GM12878 (cell line): ENCODE data around the gene HERC6. TPM values are rescaled to one million over a fixed set of nuclear protein-coding genes. Genes with fewer than 3 reads are reported as not detected.

ENCODE experiments used
- ATAC-seq: fragments of 200-7000 bp; cut with Tn5 transposase; 3 replicates; pipeline ENCODE4 v1.9.1; 2020; ENCODE audit warnings: mild to moderate bottlenecking, moderate library complexity
- BruUV-seq: library from RNA; stranded (reverse); fragments of 400-500 nt; replicated peaks from 2 replicates; lab custom pipeline; 2021; lab: Mats Ljungman, UMichigan
- CTCF ChIA-PET: fragments of 300-600 bp; sonication (Branson Sonifier 250); formaldehyde crosslinking; extraction: SDS; loops from one replicate; lab custom pipeline; 2021; ENCODE audit warnings: inconsistent platforms; lab: Yijun Ruan, JAX
- POLR2A ChIA-PET: fragments of 350-600 bp; formaldehyde crosslinking; extraction: SDS; loops from one replicate; lab custom pipeline; 2021; ENCODE audit warnings: inconsistent platforms; lab: Charles Lee
- RAD21 ChIA-PET: fragments of 300-600 bp; sonication (Branson Sonifier 250); formaldehyde crosslinking; loops from one replicate; lab custom pipeline; 2023; ENCODE audit warnings: antibody characterized with exemption; ENCODE audit not compliant: unreplicated experiment; lab: Charles Lee
- SMC1A ChIA-PET: fragments of 300-600 bp; sonication (Branson Sonifier 250); formaldehyde crosslinking; loops from one replicate; lab custom pipeline; 2023; ENCODE audit not compliant: unreplicated experiment, uncharacterized antibody; lab: Charles Lee
- DNase-seq: peaks from one replicate; pipeline ENCODE4 v3.0.0-alpha.2; 2011; ENCODE audit warnings: low read depth, low spot score
- FAIRE-seq: peaks from 3 replicates; lab custom pipeline; 2011; peaks lifted over from hg19 to GRCh38; lab: Jason Lieb, UNC
- H2AFZ ChIP-seq: 2 replicates; pipeline ENCODE4 v1.6.0; 2011; ENCODE audit warnings: low read depth, low read length, control low read depth; ENCODE audit not compliant: control insufficient read depth
- H3K27ac ChIP-seq: 2 replicates; pipeline ENCODE4 v1.5.1; 2011; ENCODE audit warnings: control low read depth; ENCODE audit not compliant: control insufficient read depth, insufficient read depth
- H3K27me3 ChIP-seq, 2 experiments: replicated peaks in 1 of 2; 2 replicates each; pipeline versions ENCODE4 v1.6.0 to v1.6.1; 2011; ENCODE audit warnings: low read length in 1 of 2; ENCODE audit not compliant: control insufficient read depth in 2 of 2, insufficient read depth in 2 of 2
- H3K36me3 ChIP-seq, 2 experiments: 2 replicates each; pipeline ENCODE4 v1.5.1; 2011; ENCODE audit warnings: low read length in 1 of 2; ENCODE audit not compliant: control insufficient read depth in 2 of 2, insufficient read depth in 2 of 2
- H3K4me1 ChIP-seq: 2 replicates; pipeline ENCODE4 v1.6.1; 2011; ENCODE audit warnings: mild to moderate bottlenecking, low read length, moderate library complexity, mixed read lengths; ENCODE audit not compliant: control insufficient read depth, insufficient read depth
- H3K4me2 ChIP-seq: 2 replicates; pipeline ENCODE4 v1.6.0; 2011; ENCODE audit warnings: control low read depth; ENCODE audit not compliant: control insufficient read depth, insufficient read depth
- H3K4me3 ChIP-seq: fragments of 200-600 bp; sonication (generic); 2 replicates; pipeline ENCODE4 v1.5.1; 2016
- H3K79me2 ChIP-seq: 2 replicates; pipeline ENCODE4 v1.6.0; 2011; ENCODE audit warnings: low read length; ENCODE audit not compliant: control insufficient read depth, insufficient read depth
- H3K9ac ChIP-seq: 2 replicates; pipeline ENCODE4 v1.8.0; 2011; ENCODE audit warnings: low read length, control low read depth, mixed read lengths; ENCODE audit not compliant: control insufficient read depth, insufficient read depth
- H3K9me3 ChIP-seq: replicated peaks from 3 replicates; pipeline ENCODE4 v1.5.1; 2011; ENCODE audit warnings: mild to moderate bottlenecking, low read length; ENCODE audit not compliant: control insufficient read depth, insufficient read depth
- H4K20me1 ChIP-seq: 2 replicates; pipeline ENCODE4 v1.6.0; 2011; ENCODE audit not compliant: control insufficient read depth, insufficient read depth
- E2F4 ChIP-seq: IDR thresholded peaks from 2 replicates; pipeline ENCODE4 v1.6.1; 2012; ENCODE audit warnings: low read depth, low read length, improper control_type of control experiment
- IKZF1 ChIP-seq: fragments of 450-650 bp; conservative IDR thresholded peaks from 2 replicates; pipeline ENCODE4 v1.6.1; 2017; ENCODE audit warnings: antibody characterized with exemption, mild to moderate bottlenecking
- LARP7 ChIP-seq: fragments of 450-650 bp; IDR thresholded peaks from 2 replicates; pipeline ENCODE4 v1.6.1; 2017; ENCODE audit warnings: mild to moderate bottlenecking
- MXI1 ChIP-seq: fragments of 150-350 bp; IDR thresholded peaks from 2 replicates; pipeline ENCODE4 v1.6.1; 2011; ENCODE audit warnings: low read depth, mild to moderate bottlenecking, inconsistent platforms, low read length, improper control_type of control experiment
- NBN ChIP-seq: fragments of 450-650 bp; IDR thresholded peaks from 2 replicates; pipeline ENCODE4 v1.6.1; 2016
- NR2C2 ChIP-seq: IDR thresholded peaks from 2 replicates; pipeline ENCODE4 v1.6.1; 2011; ENCODE audit warnings: borderline replicate concordance, low read depth; ENCODE audit not compliant: control insufficient read depth, insufficient read length
- RB1 ChIP-seq: fragments of 450-650 bp; formaldehyde crosslinking; IDR thresholded peaks from 2 replicates; pipeline ENCODE4 v1.6.1; 2017; ENCODE audit warnings: mild to moderate bottlenecking, borderline replicate concordance
- SIX5 ChIP-seq: IDR thresholded peaks from 2 replicates; pipeline ENCODE4 v1.6.1; 2011; ENCODE audit warnings: mild to moderate bottlenecking, low read depth, low read length, moderate library complexity; ENCODE audit not compliant: severe bottlenecking
- ZBED1 ChIP-seq: IDR thresholded peaks from 2 replicates; pipeline ENCODE4 v1.6.1; 2016; ENCODE audit warnings: borderline replicate concordance
- ZNF217 ChIP-seq: fragments of 450-650 bp; IDR thresholded peaks from 2 replicates; pipeline ENCODE4 v1.6.1; 2017; ENCODE audit warnings: antibody characterized with exemption, mild to moderate bottlenecking
- ZNF592 ChIP-seq: fragments of 450-650 bp; IDR thresholded peaks from 2 replicates; pipeline ENCODE4 v1.6.1; 2017; ENCODE audit warnings: mild to moderate bottlenecking, moderate library complexity
- WGBS: methylation state at CpG from one replicate; pipeline ENCODE4 v1.1.6; 2016; ENCODE audit warnings: low lambda C conversion rate; ENCODE audit not compliant: insufficient replicate concordance, insufficient coverage; ENCODE audit errors: missing lambda C conversion rate; 5-methylcytosine and 5-hydroxymethylcytosine counted together
- in situ Hi-C: fragments of 300-500 bp; cut with MboI; formaldehyde crosslinking; loops from 9 replicates; pipeline ENCODE4 v1.14.3; 2018; ENCODE audit warnings: mixed read lengths
- intact Hi-C: fragments of 100-400 bp; cut with micrococcal nuclease; formaldehyde crosslinking; loops from one replicate; pipeline ENCODE4 v1.14.2; 2022; ENCODE audit not compliant: unreplicated experiment
- polyA plus RNA-seq, 11 experiments: library from polyadenylated mRNA; depleted of rRNA in 4 of 11; unstranded in 6 of 11; stranded (reverse) in 5 of 11; fragments of >200 nt; fragmentation: Nextera tagmentation in 4 of 11; fragmentation: Illumina TruSeq in 1 of 11; extraction: Ambion mirVana in 4 of 11; extraction: Trizol in 1 of 11; gene quantifications; 1 replicate in 1 of 11; 2 replicates in 10 of 11; pipeline versions ENCODE4 v1.2.1 to v1.2.3, GENCODE V29; 2011 to 2016; ENCODE audit warnings: inconsistent platforms in 2 of 11, missing spikeins in 2 of 11, low read depth in 1 of 11
- total RNA-seq, 4 experiments: library from RNA; depleted of rRNA in 3 of 4; stranded (reverse); fragments of >200 nt in 3 of 4; fragmentation: Illumina TruSeq in 1 of 4; extraction: Trizol in 1 of 4; gene quantifications; 2 replicates each; pipeline versions ENCODE4 v1.2.1 to v1.2.3, GENCODE V29; 2013 to 2021
- TF ChIP-seq, protein P1 (sequence below): IDR thresholded peaks from 2 replicates; pipeline ENCODE4 v1.6.1; 2011; ENCODE audit warnings: borderline replicate concordance, low read depth, mild to moderate bottlenecking, moderate library complexity, low read length; ENCODE audit not compliant: insufficient read depth, poor library complexity, severe bottlenecking

Gene HERC6
- total and polyA plus RNA-seq, 10 of the 15 experiments (the other 5 are each of a cell fraction or from before 2014, with no cell fraction given), result 1.7 to 26.4 (median 5.9) TPM

- TF ChIP-seq E2F4 (0 out of 2 replicates have a peak, but pooled peaks have one; percentile 21), IKZF1 (peak; percentile 99)
- TF ChIP-seq, all 136 proteins: peak for 50
Observed at GRCh38 chr4:88456670-88457306, 78.1 kb downstream of the HERC6 start, which contains the start of gene HERC5 (continued).

DNA sequence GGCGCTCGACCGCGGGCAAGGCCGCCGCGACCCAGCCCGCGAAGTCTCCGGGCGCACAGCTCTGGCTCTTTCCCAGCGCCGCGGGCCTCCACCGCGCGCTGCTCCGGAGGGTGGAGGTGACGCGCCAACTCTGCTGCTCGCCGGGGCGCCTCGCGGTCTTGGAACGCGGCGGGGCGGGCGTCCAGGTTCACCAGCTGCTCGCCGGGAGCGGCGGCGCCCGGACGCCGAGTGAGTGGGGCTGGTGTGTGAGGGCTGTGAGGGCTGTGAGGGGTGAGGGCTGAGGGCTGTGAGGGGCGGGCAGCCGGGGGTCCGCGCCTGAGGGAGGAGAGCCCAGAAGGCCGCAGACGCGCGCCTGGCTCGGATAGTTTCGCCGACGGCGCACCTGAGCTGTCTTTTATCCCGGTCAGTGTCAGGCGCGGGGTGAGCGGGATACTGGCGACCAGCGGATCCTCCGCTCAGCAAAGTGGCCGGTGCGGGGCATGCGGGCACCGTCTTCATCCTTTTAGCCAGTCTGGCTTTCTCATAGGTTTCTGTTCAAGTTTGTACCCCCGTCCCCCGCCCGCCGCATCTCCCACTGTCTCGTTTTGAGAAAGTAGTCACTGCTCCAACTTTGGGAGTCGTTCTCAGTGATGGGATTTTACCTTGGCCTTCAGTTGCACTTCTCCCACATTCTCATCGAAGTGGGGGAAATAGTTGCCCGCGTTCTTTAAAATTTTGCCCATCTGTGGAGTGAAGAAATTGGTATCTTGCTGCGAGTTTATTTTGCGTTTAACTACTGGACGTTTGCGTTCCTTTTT lies 78.9 kb downstream of the HERC6 start:
- ChIA-PET SMC1A (interaction anchor here (0.6 to 4.3 kb wide), 17 partner anchors 8 to 264 kb away, joined by 3 to 19 read pairs (median 4); partner anchors contain the start of gene HERC6), POLR2A (interaction anchor here (0.6 to 3.7 kb wide), 11 partner anchors 11 to 283 kb away, joined by 3 to 39 read pairs (median 4); partner anchors contain the start of genes HERC6, PPM1K and PYURF), CTCF (interaction anchor here (0.7 to 5.7 kb wide), 16 partner anchors 10 to 238 kb away, joined by 3 to 41 read pairs (median 4); partner anchors contain the start of gene HERC6), RAD21 (interaction anchor here (0.6 to 4.4 kb wide), 22 partner anchors 13 to 1066 kb away, joined by 3 to 32 read pairs (median 4); partner anchors contain the start of genes HERC6, HSD17B11, PPM1K and PYURF)
- 21% methylated on average over 72 of the region's 75 CpGs for WGBS
- Histone ChIP-seq H3K4me2 (peak overlapping the region; percentile 78), H4K20me1 (no peaks in the 10 kb centered on the region), H3K9me3 (peaks cover 6% of the 10 kb centered on the region; the same call in 2 of the 3 replicates), H3K36me3 (peaks cover 0 to 8% of the 10 kb centered on the region in 2 experiments; a peak in 1 of 4 replicates), H3K9ac (peak overlapping the region; percentile 94), H3K27me3 (no peaks in the 10 kb centered on the region), H2AFZ (peak overlapping the region; percentile 95), H3K4me1 (peaks cover 11% of the 10 kb centered on the region), H3K79me2 (peaks cover 50% of the 10 kb centered on the region), H3K4me3 (peak overlapping the region; percentile 60), H3K27ac (peak overlapping the region; percentile 97)
- in situ Hi-C loops (no loop called here), intact Hi-C loops (loop anchor here (1.0 to 2.0 kb wide), 2 partner anchors 78 to 173 kb away; partner anchors contain the start of gene PPM1K)
- no TSS peak for BruUV-seq
- DNase-seq (no peak), ATAC-seq (peak; percentile 57), FAIRE-seq (no peak)
- TF ChIP-seq NBN, result no peak
- 0 out of 2 replicates have a peak, but pooled peaks have one; percentile 21 for TF ChIP-seq RB1
- TF ChIP-seq NR2C2, result no peak
- TF ChIP-seq MXI1, result 0 out of 2 replicates have a peak, but pooled peaks have one; percentile 3
- 0 out of 2 replicates have a peak, but pooled peaks have one; percentile 19 for TF ChIP-seq ZNF217
- no peak for TF ChIP-seq ZNF592
- TF ChIP-seq, protein P1, sequence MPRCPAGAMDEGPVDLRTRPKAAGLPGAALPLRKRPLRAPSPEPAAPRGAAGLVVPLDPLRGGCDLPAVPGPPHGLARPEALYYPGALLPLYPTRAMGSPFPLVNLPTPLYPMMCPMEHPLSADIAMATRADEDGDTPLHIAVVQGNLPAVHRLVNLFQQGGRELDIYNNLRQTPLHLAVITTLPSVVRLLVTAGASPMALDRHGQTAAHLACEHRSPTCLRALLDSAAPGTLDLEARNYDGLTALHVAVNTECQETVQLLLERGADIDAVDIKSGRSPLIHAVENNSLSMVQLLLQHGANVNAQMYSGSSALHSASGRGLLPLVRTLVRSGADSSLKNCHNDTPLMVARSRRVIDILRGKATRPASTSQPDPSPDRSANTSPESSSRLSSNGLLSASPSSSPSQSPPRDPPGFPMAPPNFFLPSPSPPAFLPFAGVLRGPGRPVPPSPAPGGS, result no peak
- no peak for TF ChIP-seq ZBED1
- no peak for TF ChIP-seq SIX5
- peak; percentile 15; the same call in 1 of the 2 replicates for TF ChIP-seq LARP7
